SK-N-SH treated with all-trans-retinoic acid at 6 μM for 48 hours (cell line): ENCODE data around the gene SMYD2.

Source experiments
- CREB5 ChIP-seq: fragments of 250-450 bp; sonication (Bioruptor Pico); IDR thresholded peaks from 2 replicates; pipeline ENCODE4 v1.5.1; 2020; ENCODE audit warnings: low read depth, mild to moderate bottlenecking, moderate library complexity
- OSR1 ChIP-seq: fragments of 250-450 bp; sonication (Bioruptor Pico); IDR thresholded peaks from 2 replicates; pipeline ENCODE4 v1.8.0; 2022; ENCODE audit warnings: moderate library complexity, mild to moderate bottlenecking, inconsistent platforms
- PPARA ChIP-seq: fragments of 250-450 bp; sonication (Bioruptor Pico); IDR thresholded peaks from 2 replicates; pipeline ENCODE4 v1.5.0; 2020; ENCODE audit warnings: mild to moderate bottlenecking, borderline replicate concordance
- SNAI2 ChIP-seq: fragments of 250-450 bp; sonication (Bioruptor Pico); IDR thresholded peaks from 2 replicates; pipeline ENCODE4 v1.5.0; 2020; ENCODE audit warnings: mild to moderate bottlenecking, moderate library complexity
- ZFP3 ChIP-seq: fragments of 250-450 bp; sonication (Bioruptor Pico); IDR thresholded peaks from 2 replicates; pipeline ENCODE4 v1.5.0; 2020; ENCODE audit warnings: mild to moderate bottlenecking, moderate library complexity

GRCh38 chr1:214342525-214342924 is 61.6 kb downstream of the SMYD2 start:
- TF ChIP-seq CREB5 (CRISPR knock-in tag) = no peak
- no peak for TF ChIP-seq PPARA (CRISPR knock-in tag)
- no peak for TF ChIP-seq ZFP3 (CRISPR knock-in tag)
- no peak for TF ChIP-seq SNAI2 (CRISPR knock-in tag)
- TF ChIP-seq OSR1 (CRISPR knock-in tag) = no peak
